K562 (cell line): ENCODE data around the gene C18orf32. TPM values are rescaled to one million over a fixed set of nuclear protein-coding genes. Genes with fewer than 3 reads are reported as not detected.
"Not testable (repeated sequence)": the region's sequence is repeated elsewhere in the genome, so short reads cannot be mapped to it uniquely, and the experiment has no call there.

Experiments used
- ATAC-seq: fragments of 200-7000 bp; cut with Tn5 transposase; 3 replicates; pipeline ENCODE4 v1.9.1; 2020; ENCODE audit warnings: moderate library complexity
- BruUV-seq: library from RNA; stranded (reverse); fragments of 400-500 nt; replicated peaks from 2 replicates; lab custom pipeline; 2021; lab: Mats Ljungman, UMichigan
- CTCF ChIA-PET: fragments of 300-600 bp; formaldehyde crosslinking; extraction: SDS; loops from one replicate; lab custom pipeline; 2021; ENCODE audit warnings: low intra/inter-chr PET ratio; lab: Yijun Ruan, JAX
- POLR2A ChIA-PET: fragments of 300-600, 350-650 bp; sonication (Branson Sonifier 250); formaldehyde crosslinking; extraction: SDS; loops from one replicate; lab custom pipeline; 2021; ENCODE audit warnings: antibody characterized with exemption, inconsistent platforms; lab: Yijun Ruan, JAX
- DNase-seq, 4 experiments: peaks; one replicate each; pipeline versions ENCODE4 v3.0.0 to v3.0.0-alpha.2; 2011 to 2018; ENCODE audit warnings: low spot score in 3 of 4, mixed read lengths in 3 of 4; ENCODE audit errors: extremely low read depth in 1 of 4
- FAIRE-seq: peaks from 2 replicates; lab custom pipeline; 2011; peaks lifted over from hg19 to GRCh38; lab: Jason Lieb, UNC
- H2AFZ ChIP-seq: 2 replicates; pipeline ENCODE4 v1.6.0; 2011; ENCODE audit warnings: low read depth, low read length, control low read depth, inconsistent platforms
- H3K27ac ChIP-seq: fragments of 200-600 bp; 3 replicates; pipeline ENCODE4 v1.8.0; 2011; ENCODE audit warnings: low read depth, mild to moderate bottlenecking, control low read depth, inconsistent platforms, low read length, moderate library complexity, mixed read lengths; ENCODE audit errors: extremely low read depth
- H3K27me3 ChIP-seq, 2 experiments: fragments of 300-600 bp in 1 of 2; 2 replicates in 1 of 2; 3 replicates in 1 of 2; pipeline versions ENCODE4 v1.6.0 to v1.8.0; 2011; ENCODE audit warnings: inconsistent platforms in 2 of 2, low read length in 2 of 2, mild to moderate bottlenecking in 1 of 2, mixed read lengths in 1 of 2, moderate library complexity in 1 of 2; ENCODE audit not compliant: control insufficient read depth in 2 of 2, insufficient read depth in 2 of 2
- H3K36me3 ChIP-seq: fragments of 300-600 bp; 3 replicates; pipeline ENCODE4 v1.8.0; 2011; ENCODE audit warnings: mild to moderate bottlenecking, low read length, inconsistent platforms; ENCODE audit not compliant: control insufficient read depth, insufficient read depth
- H3K4me1 ChIP-seq, 2 experiments: fragments of 200-600 bp in 1 of 2; replicated peaks in 1 of 2; 2 replicates in 1 of 2; 3 replicates in 1 of 2; pipeline versions ENCODE4 v1.5.1 to v1.8.0; 2011; ENCODE audit warnings: inconsistent platforms in 2 of 2, low read length in 2 of 2, mild to moderate bottlenecking in 1 of 2, mixed read lengths in 1 of 2, moderate library complexity in 1 of 2; ENCODE audit not compliant: control insufficient read depth in 2 of 2, insufficient read depth in 2 of 2
- H3K4me2 ChIP-seq: 2 replicates; pipeline ENCODE4 v1.6.1; 2011; ENCODE audit warnings: low read length, control low read depth, inconsistent platforms, mixed read lengths; ENCODE audit not compliant: insufficient read depth
- H3K4me3 ChIP-seq: fragments of 200-600 bp; sonication (generic), shearing (Covaris generic); 2 replicates; pipeline ENCODE4 v1.5.1; 2016; ENCODE audit warnings: control low read depth, inconsistent platforms
- H3K79me2 ChIP-seq: fragments of 200-600 bp; 3 replicates; pipeline ENCODE4 v1.8.0; 2011; ENCODE audit warnings: low read length, inconsistent platforms; ENCODE audit not compliant: control insufficient read depth, insufficient read depth
- H3K9ac ChIP-seq, 2 experiments: 2 replicates each; pipeline versions ENCODE4 v1.6.0 to v1.6.1; 2011; ENCODE audit warnings: low read depth in 2 of 2, low read length in 2 of 2, control low read depth in 1 of 2, inconsistent platforms in 1 of 2, mild to moderate bottlenecking in 1 of 2, mixed read lengths in 1 of 2; ENCODE audit not compliant: insufficient read depth in 1 of 2
- H3K9me1 ChIP-seq: one replicate; pipeline ENCODE4 v1.6.0; 2011; ENCODE audit warnings: inconsistent platforms, mild to moderate bottlenecking, low read length, moderate library complexity; ENCODE audit not compliant: control insufficient read depth, insufficient read depth
- H3K9me3 ChIP-seq: replicated peaks from 2 replicates; pipeline ENCODE4 v1.5.1; 2011; ENCODE audit warnings: low read depth, low read length, inconsistent platforms; ENCODE audit not compliant: control insufficient read depth, insufficient read depth
- H4K20me1 ChIP-seq: replicated peaks from 2 replicates; pipeline ENCODE4 v1.6.1; 2011; ENCODE audit warnings: low read length, inconsistent platforms, mixed read lengths; ENCODE audit not compliant: control insufficient read depth, insufficient read depth
- ARID2 ChIP-seq: fragments of 450-650 bp; IDR thresholded peaks from 2 replicates; pipeline ENCODE4 v1.6.1; 2017; ENCODE audit warnings: antibody characterized with exemption, mild to moderate bottlenecking
- RAD21 ChIP-seq, 2 experiments: fragments of 250-450 bp in 1 of 2; fragments of 450-650 bp in 1 of 2; sonication (Bioruptor Pico) in 1 of 2; formaldehyde crosslinking in 1 of 2; IDR thresholded peaks in 1 of 2; conservative IDR thresholded peaks in 1 of 2; 2 replicates each; pipeline versions ENCODE4 v1.4.0 to v1.8.0; 2020 to 2022; ENCODE audit warnings: mild to moderate bottlenecking in 2 of 2, moderate library complexity in 1 of 2
- RBFOX2 ChIP-seq: fragments of 200-400 bp; formaldehyde crosslinking; IDR thresholded peaks from 2 replicates; pipeline ENCODE4 v1.6.1; 2017; ENCODE audit warnings: low read depth, mild to moderate bottlenecking, low read length, moderate library complexity
- SMC3 ChIP-seq: conservative IDR thresholded peaks from 2 replicates; pipeline ENCODE4 v1.6.1; 2011; ENCODE audit warnings: low read depth, low read length, improper control_type of control experiment; ENCODE audit not compliant: insufficient read depth
- ZNF76 ChIP-seq: fragments of 250-450 bp; sonication (Bioruptor Pico); IDR thresholded peaks from 2 replicates; pipeline ENCODE4 v1.4.0; 2020; ENCODE audit warnings: mild to moderate bottlenecking, moderate library complexity, borderline replicate concordance
- WGBS: fragments of 100-300 bp; shearing (Covaris generic); methylation state at CpG from one replicate; pipeline ENCODE4 v1.1.6; 2016; ENCODE audit warnings: low coverage, mixed read lengths; ENCODE audit not compliant: insufficient coverage; ENCODE audit errors: missing lambda C conversion rate; 5-methylcytosine and 5-hydroxymethylcytosine counted together
- in situ Hi-C: fragments of 300-500 bp; cut with MboI; formaldehyde crosslinking; loops from 4 replicates; pipeline ENCODE4 v1.15.0; 2018; ENCODE audit warnings: inconsistent platforms, mixed read lengths
- intact Hi-C: fragments of 100-400 bp; cut with micrococcal nuclease; formaldehyde crosslinking; loops from 2 replicates; pipeline ENCODE4 v1.14.2; 2022
- polyA plus RNA-seq, 8 experiments: library from polyadenylated mRNA; depleted of rRNA in 4 of 8; stranded (reverse) in 5 of 8; unstranded in 3 of 8; fragments of >200 nt; fragmentation: Nextera tagmentation in 2 of 8; fragmentation: Illumina TruSeq in 1 of 8; extraction: Ambion mirVana in 2 of 8; extraction: Trizol in 1 of 8; gene quantifications; 2 replicates each; pipeline versions ENCODE4 v1.2.1 to v1.2.3, GENCODE V29; 2011 to 2014; ENCODE audit warnings: inconsistent platforms in 1 of 8, missing spikeins in 1 of 8
- total RNA-seq, 7 experiments: library from RNA; depleted of rRNA in 6 of 7; stranded (reverse); fragments of >200 nt in 6 of 7; fragmentation: Illumina TruSeq in 2 of 7; extraction: Trizol in 2 of 7; gene quantifications; 2 replicates each; pipeline versions ENCODE4 v1.2.1 to v1.2.3, GENCODE V29; 2011 to 2021; ENCODE audit warnings: low replicate concordance in 1 of 7
- TF ChIP-seq, protein P1 (sequence below): IDR thresholded peaks from 2 replicates; pipeline ENCODE4 v1.6.1; 2011; ENCODE audit warnings: borderline replicate concordance, low read depth, mild to moderate bottlenecking, moderate library complexity, low read length; ENCODE audit not compliant: insufficient read depth, poor library complexity, severe bottlenecking
- TF ChIP-seq, protein P2 (sequence below): fragments of 450-650 bp; formaldehyde crosslinking; IDR thresholded peaks from 2 replicates; pipeline ENCODE4 v1.4.0; 2020; ENCODE audit warnings: mild to moderate bottlenecking, moderate library complexity

Gene C18orf32
- total and polyA plus RNA-seq, 9 of the 15 experiments (the other 6 are each of a cell fraction or from before 2014, with no cell fraction given), result 8.5 to 35.0 (median 20.4) TPM

GRCh38 chr18:49510393-49511115, 23.5 kb upstream of the C18orf32 start (continued):
- TF ChIP-seq, protein P1, sequence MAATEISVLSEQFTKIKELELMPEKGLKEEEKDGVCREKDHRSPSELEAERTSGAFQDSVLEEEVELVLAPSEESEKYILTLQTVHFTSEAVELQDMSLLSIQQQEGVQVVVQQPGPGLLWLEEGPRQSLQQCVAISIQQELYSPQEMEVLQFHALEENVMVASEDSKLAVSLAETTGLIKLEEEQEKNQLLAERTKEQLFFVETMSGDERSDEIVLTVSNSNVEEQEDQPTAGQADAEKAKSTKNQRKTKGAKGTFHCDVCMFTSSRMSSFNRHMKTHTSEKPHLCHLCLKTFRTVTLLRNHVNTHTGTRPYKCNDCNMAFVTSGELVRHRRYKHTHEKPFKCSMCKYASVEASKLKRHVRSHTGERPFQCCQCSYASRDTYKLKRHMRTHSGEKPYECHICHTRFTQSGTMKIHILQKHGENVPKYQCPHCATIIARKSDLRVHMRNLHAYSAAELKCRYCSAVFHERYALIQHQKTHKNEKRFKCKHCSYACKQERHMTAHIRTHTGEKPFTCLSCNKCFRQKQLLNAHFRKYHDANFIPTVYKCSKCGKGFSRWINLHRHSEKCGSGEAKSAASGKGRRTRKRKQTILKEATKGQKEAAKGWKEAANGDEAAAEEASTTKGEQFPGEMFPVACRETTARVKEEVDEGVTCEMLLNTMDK, result peak; percentile 21
- TF ChIP-seq ZNF76 (CRISPR knock-in tag) (no peak), SMC3 (peak; percentile 62), RAD21 (CRISPR knock-in tag; conservative IDR thresholded peaks at IDR 0.05 in 1 of 2, IDR thresholded peaks at IDR 0.05 in 1 of 2) (peak; percentile 77 to 84), RBFOX2 (no peak), ARID2 (0 out of 2 replicates have a peak, but pooled peaks have one; percentile 21)
- TF ChIP-seq, protein P2, sequence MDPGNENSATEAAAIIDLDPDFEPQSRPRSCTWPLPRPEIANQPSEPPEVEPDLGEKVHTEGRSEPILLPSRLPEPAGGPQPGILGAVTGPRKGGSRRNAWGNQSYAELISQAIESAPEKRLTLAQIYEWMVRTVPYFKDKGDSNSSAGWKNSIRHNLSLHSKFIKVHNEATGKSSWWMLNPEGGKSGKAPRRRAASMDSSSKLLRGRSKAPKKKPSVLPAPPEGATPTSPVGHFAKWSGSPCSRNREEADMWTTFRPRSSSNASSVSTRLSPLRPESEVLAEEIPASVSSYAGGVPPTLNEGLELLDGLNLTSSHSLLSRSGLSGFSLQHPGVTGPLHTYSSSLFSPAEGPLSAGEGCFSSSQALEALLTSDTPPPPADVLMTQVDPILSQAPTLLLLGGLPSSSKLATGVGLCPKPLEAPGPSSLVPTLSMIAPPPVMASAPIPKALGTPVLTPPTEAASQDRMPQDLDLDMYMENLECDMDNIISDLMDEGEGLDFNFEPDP (CRISPR knock-in tag), result no peak

DNA sequence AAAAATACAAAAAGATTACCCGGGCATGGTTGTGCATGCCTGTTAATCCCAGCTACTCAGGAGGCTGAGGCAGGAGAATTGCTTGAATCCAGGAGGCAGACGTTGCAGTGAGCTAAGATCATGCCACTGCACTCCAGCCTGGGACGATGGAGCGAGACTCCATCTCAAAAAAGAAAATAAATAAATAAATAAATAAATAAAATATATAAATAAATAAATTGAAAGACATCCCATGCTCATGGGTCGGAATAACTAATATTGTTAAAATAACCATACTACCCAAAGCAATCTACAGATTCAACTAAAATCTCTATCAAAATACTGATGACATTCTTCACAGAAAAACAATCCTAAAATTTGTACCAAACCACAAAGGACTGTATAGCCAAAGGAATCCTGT, 19.4 kb upstream of the C18orf32 start:
- H3K4me1 ChIP-seq, H3K4me2 ChIP-seq, FAIRE-seq, ATAC-seq, CTCF ChIA-PET, intact Hi-C loops, H3K9me3 ChIP-seq, DNase-seq, H3K27ac ChIP-seq, H3K36me3 ChIP-seq, H3K4me3 ChIP-seq, H2AFZ ChIP-seq, H3K79me2 ChIP-seq, in situ Hi-C loops, H3K9me1 ChIP-seq, BruUV-seq, H4K20me1 ChIP-seq, H3K27me3 ChIP-seq, H3K9ac ChIP-seq: not testable (repeated sequence)
- POLR2A ChIA-PET, result interaction anchor here (0.6 kb wide), 1 partner anchor 80 kb away, joined by 3 read pairs; no protein-coding TSS in a partner anchor
- WGBS, result 5% methylated on average over 4 of the region's 5 CpGs
